ENCODE data around the gene AK2. TPM values are rescaled to one million over a fixed set of nuclear protein-coding genes. Genes with fewer than 3 reads are reported as not detected.

Gene AK2
- polyA plus RNA-seq, 3 donors: 68.8 to 180 (median 162) TPM

- Mint-ChIP-seq H3K4me3 (no peak overlapping the region), H3K36me3 (peaks cover 10 to 11% of the 10 kb centered on the region in 2 donors), H3K4me1 (peaks cover 91% of the 10 kb centered on the region), H3K27ac (peak overlapping the region in 6 of 7 donors; percentile 68 to 92 (median 78)), H3K9me3 (no peaks in the 10 kb centered on the region), H3K27me3 (ENCODE audit: low read depth in 3 of 3) (peaks cover 0 to 2% (median 1%) of the 10 kb centered on the region in 3 donors)
- no peak overlapping the region for H3K9ac ChIP-seq (ENCODE audit: insufficient read depth, low read length, poor library complexity, severe bottlenecking)
- no peaks in the 10 kb centered on the region for H3K79me2 ChIP-seq (ENCODE audit: insufficient read depth, low read length)
- no peaks in the 10 kb centered on the region for H3K9me3 ChIP-seq (replicated peaks in 1 of 2; ENCODE audit: control insufficient read depth in 1 of 2, insufficient read depth in 1 of 2, low read length in 2 of 2)
- no peak for TF ChIP-seq CTCF (IDR thresholded peaks at IDR 0.05)
- intact Hi-C loops (cut with micrococcal nuclease): no loop called here
- no peak overlapping the region for H2AFZ ChIP-seq (ENCODE audit: insufficient read depth, low read depth, low read length, poor library complexity, severe bottlenecking)
- peak overlapping the region; percentile 14 to 67 for H3K27ac ChIP-seq (ENCODE audit: low read depth in 1 of 2, low read length in 2 of 2)
- DNase-seq: no peak
- WGBS (ENCODE audit: insufficient coverage): 89% methylated on average over 1 of the region's 1 CpG
- H3K4me2 ChIP-seq (replicated peaks; ENCODE audit: extremely low read depth, low read length, poor library complexity, severe bottlenecking): no peak overlapping the region
- no peak overlapping the region for H3K4me3 ChIP-seq (replicated peaks in 1 of 3; ENCODE audit: low read depth in 2 of 3, low read length in 3 of 3)
- H3K4me1 ChIP-seq (ENCODE audit: control insufficient read depth in 1 of 2, insufficient read depth in 2 of 2, low read length in 2 of 2): peaks cover 95 to 100% of the 10 kb centered on the region in 2 donors
- no peaks in the 10 kb centered on the region for H3K36me3 ChIP-seq (replicated peaks in 1 of 2; ENCODE audit: control insufficient read depth in 1 of 2, insufficient read depth in 2 of 2, low read length in 2 of 2)
- no peaks in the 10 kb centered on the region for H3K27me3 ChIP-seq (ENCODE audit: control insufficient read depth in 2 of 2, insufficient read depth in 2 of 2, low read length in 2 of 2)
- H4K20me1 ChIP-seq (ENCODE audit: insufficient read depth, low read length): no peaks in the 10 kb centered on the region
These were observed 51.5 kb downstream of the AK2 start for GRCh38 chr1:32985226-32985625.

GRCh38 chr1:32984455-32985171 lies 52.1 kb downstream of the AK2 start:
- H3K9ac ChIP-seq (ENCODE audit: insufficient read depth, low read length, poor library complexity, severe bottlenecking): no peak overlapping the region
- intact Hi-C loops (cut with micrococcal nuclease): no loop called here
- no peak for TF ChIP-seq CTCF (IDR thresholded peaks at IDR 0.05)
- WGBS (ENCODE audit: insufficient coverage): no CpG with 5 or more reads among the region's 1 CpG
- peak overlapping the region; percentile 4 for H3K4me2 ChIP-seq (replicated peaks; ENCODE audit: extremely low read depth, low read length, poor library complexity, severe bottlenecking)
- H3K27me3 ChIP-seq (ENCODE audit: control insufficient read depth in 2 of 2, insufficient read depth in 2 of 2, low read length in 2 of 2): no peaks in the 10 kb centered on the region
- H3K9me3 ChIP-seq (replicated peaks in 1 of 2; ENCODE audit: control insufficient read depth in 1 of 2, insufficient read depth in 1 of 2, low read length in 2 of 2): no peaks in the 10 kb centered on the region
- Mint-ChIP-seq H3K36me3 (peaks cover 10 to 11% of the 10 kb centered on the region in 2 donors), H3K27me3 (ENCODE audit: low read depth in 3 of 3) (peaks cover 0 to 2% (median 1%) of the 10 kb centered on the region in 3 donors), H3K4me3 (peak overlapping the region in 1 of 2 donors; percentile 30), H3K27ac (peak overlapping the region; percentile 73 to 92 (median 85)), H3K4me1 (peaks cover 90% of the 10 kb centered on the region), H3K9me3 (no peaks in the 10 kb centered on the region)
- no peak overlapping the region for H2AFZ ChIP-seq (ENCODE audit: insufficient read depth, low read depth, low read length, poor library complexity, severe bottlenecking)
- peak; percentile 56 to 90 (median 56) for DNase-seq
- no peaks in the 10 kb centered on the region for H3K36me3 ChIP-seq (replicated peaks in 1 of 2; ENCODE audit: control insufficient read depth in 1 of 2, insufficient read depth in 2 of 2, low read length in 2 of 2)
- H4K20me1 ChIP-seq (ENCODE audit: insufficient read depth, low read length): no peaks in the 10 kb centered on the region
- H3K27ac ChIP-seq (ENCODE audit: low read depth in 1 of 2, low read length in 2 of 2): peak overlapping the region; percentile 66 to 67
- no peaks in the 10 kb centered on the region for H3K79me2 ChIP-seq (ENCODE audit: insufficient read depth, low read length)
- H3K4me3 ChIP-seq (replicated peaks in 1 of 3; ENCODE audit: low read depth in 2 of 3, low read length in 3 of 3): no peak overlapping the region
- peaks cover 95 to 100% of the 10 kb centered on the region in 2 donors for H3K4me1 ChIP-seq (ENCODE audit: control insufficient read depth in 1 of 2, insufficient read depth in 2 of 2, low read length in 2 of 2)

All from CD14-positive monocyte (primary cell).